HG03103 (cell line): Measurements from ENCODE around the gene HSPA1B.
A peak's percentile ranks its signal among the peaks of the same experiment; 100 is the strongest.
"Not testable (repeated sequence)": the region's sequence is repeated elsewhere in the genome, so short reads cannot be mapped to it uniquely, and the experiment has no call there.

Experiments
- ATAC-seq: cut with Tn5 transposase; IDR thresholded peaks from one replicate; pipeline ENCODE4 v1.9.1; 2021; ENCODE audit warnings: low read depth; ENCODE audit not compliant: unreplicated experiment

The HSPA1B gene

GRCh38 chr6:31796993-31797385 is 30.5 kb upstream of the HSPA1B start:
- ATAC-seq, result no peak

- ATAC-seq, result no peak
These were observed 29.9 kb upstream of the HSPA1B start for GRCh38 chr6:31797588-31797987.

DNA sequence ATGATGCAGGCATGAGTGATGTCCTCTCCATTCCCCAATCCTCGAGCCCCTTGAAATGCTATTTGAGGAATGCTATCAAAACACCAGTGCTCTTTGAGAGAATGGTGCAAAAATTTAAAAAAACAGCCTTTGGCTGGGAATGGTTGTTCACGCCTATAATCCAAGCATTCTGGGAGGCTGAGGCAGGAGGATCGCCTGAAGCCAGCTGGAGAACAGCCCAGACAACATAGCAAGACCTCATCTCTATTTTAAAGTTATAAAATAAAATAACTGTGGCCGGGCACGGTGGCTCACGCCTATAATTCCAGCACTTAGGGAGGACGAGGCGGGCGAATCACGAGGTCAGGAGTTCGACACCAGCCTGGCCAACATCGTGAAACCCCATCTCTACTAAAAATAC is 27.8 kb upstream of the HSPA1B start:
- ATAC-seq, result no peak

GRCh38 chr6:31801031-31801927 is 26.3 kb upstream of the HSPA1B start:
- ATAC-seq, result not testable (repeated sequence)

DNA sequence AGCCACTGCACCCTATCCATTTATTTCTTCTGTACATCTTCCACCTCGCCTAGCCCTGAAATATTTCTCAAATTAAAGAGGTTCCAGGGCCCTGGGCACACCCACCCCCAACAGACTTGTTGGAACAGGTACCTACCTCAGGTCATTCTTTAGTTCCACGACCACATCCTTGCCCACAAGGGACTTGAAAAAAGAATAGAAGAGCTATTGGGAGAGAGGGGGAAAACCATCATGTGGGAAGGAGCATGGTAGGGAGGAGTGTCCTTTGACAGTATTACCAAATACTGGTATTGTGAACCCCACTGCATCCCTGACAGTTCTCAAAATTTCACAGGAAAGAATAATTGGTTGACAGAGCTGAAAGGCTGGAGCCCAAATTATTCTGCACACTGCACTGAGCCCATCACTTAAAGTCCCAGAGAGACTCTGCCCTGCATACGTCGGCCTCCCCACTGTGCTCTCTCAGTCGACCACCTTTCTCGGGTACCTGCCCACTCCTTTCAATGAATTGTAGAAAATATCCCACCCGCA is 21.5 kb upstream of the HSPA1B start:
- ATAC-seq, result no peak

- peak; percentile 83 for ATAC-seq
These were observed 20.9 kb upstream of the HSPA1B start, which contains the start of gene LSM2 for GRCh38 chr6:31806470-31807272. Gene LSM2, minus strand, starts transcription at chr6:31806966. Its CDS starts 209 bp downstream, at chr6:31806757.

DNA sequence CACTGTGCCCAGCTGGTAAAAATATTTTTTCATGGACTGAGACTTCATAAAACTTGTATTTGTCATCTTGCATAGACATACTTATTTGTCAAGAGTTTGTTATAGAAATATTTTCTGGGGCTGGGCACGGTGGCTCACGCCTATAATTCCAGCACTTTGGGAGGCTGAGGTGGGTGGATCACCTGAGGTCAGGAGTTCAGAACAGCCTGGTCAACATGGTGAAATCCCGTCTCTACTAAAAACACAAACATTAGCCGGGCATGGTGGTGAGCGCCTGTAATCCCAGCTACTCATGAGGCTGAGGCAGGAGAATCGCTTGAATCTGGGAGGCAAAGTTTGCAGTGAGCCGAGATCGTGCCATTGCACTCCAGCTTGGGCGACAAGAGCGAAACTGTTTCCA is 18.9 kb upstream of the HSPA1B start:
- ATAC-seq, result not testable (repeated sequence)

DNA sequence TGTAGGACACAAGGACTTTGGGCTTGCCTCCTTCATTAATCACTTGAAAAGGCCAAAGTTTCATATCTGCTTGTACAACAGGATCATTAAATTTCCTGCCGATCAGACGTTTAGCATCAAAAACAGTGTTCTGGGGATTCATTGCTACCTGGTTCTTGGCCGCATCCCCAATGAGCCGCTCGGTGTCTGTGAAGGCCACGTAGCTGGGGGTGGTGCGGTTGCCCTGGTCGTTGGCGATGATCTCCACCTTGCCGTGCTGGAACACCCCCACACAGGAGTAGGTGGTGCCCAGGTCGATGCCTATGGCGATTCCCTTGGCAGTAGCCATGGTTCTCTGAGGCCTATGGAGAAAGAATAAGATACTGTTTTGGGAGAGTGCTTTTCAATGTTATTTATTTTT is 15.9 kb upstream of the HSPA1B start:
- ATAC-seq, result no peak

- ATAC-seq, result no peak
These were observed 14.1 kb upstream of the HSPA1B start for GRCh38 chr6:31813465-31813849.

GRCh38 chr6:31814677-31815024 is 12.9 kb upstream of the HSPA1B start:
- ATAC-seq, result no peak

GRCh38 chr6:31815025-31815838 is 12.3 kb upstream of the HSPA1B start, which contains the start of the genes HSPA1A and HSPA1L:
Gene HSPA1A, plus strand, starts transcription at chr6:31815543. Its CDS starts 214 bp downstream, at chr6:31815757.
Gene HSPA1L, minus strand, starts transcription at chr6:31815283. Its CDS starts 3,311 bp downstream, at chr6:31811972.
- ATAC-seq, result no peak

- not testable (repeated sequence) for ATAC-seq
These were observed 10.2 kb upstream of the HSPA1B start for GRCh38 chr6:31817133-31817928.

- not testable (repeated sequence) for ATAC-seq
These were observed 9.5 kb upstream of the HSPA1B start for GRCh38 chr6:31817929-31818511.

DNA sequence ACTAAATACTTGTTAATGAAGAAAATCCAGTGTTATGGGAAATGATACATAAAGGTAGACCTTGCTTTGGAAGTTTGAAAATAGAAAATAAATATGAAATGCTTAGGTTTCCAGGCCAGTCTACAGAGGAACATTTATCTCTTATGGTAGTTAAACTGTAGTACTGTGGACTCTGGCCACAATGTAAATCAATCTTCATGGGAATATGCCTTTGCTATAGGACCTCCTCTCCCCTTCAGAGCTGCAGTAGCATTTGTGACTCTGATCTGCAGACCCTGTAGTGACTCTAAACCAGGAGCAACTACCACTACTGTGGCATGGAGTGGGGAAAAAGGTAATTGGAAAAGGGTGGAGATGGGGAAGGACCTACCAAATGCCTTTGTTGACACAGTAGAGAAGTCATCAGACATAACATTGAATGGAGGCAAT is 7.7 kb upstream of the HSPA1B start:
- no peak for ATAC-seq

- ATAC-seq, result not testable (repeated sequence)
These were observed 7.1 kb upstream of the HSPA1B start for GRCh38 chr6:31820399-31820798.

DNA sequence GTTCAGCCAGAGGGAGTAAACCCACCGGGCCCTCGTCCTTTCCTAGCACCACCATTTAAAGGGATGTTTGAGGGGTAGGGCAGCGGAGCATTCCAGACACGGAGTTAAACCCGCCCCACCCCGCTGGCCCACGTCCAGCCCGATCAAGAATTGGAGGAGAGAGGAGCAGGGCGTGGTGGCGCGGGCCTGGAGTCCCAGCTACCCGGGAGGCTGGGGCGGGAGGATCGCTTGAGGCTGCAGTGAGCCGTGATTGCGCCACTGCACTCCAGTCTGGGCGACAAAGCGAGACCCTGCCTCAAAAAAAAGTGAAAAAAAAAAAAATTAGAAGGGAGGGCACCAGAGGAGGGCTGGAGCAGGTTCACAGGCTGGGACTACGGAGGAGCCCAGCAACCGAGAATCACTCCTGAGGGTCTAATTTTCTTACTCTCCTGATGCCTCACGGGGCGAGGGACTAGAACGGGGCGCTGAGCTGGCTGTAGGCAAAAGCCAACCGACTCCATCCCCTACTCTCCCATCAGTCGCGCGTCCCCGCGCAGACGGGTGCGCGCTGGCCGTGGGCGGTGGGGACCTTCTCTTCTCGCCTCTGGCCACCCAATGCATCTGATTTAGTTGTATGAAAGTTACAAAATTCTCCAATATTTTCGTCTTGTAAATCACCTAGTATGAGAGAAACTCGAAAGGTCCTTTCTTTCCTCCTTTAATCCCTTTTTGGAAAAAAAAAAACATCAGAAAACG is 6.1 kb upstream of the HSPA1B start:
- no peak for ATAC-seq

DNA sequence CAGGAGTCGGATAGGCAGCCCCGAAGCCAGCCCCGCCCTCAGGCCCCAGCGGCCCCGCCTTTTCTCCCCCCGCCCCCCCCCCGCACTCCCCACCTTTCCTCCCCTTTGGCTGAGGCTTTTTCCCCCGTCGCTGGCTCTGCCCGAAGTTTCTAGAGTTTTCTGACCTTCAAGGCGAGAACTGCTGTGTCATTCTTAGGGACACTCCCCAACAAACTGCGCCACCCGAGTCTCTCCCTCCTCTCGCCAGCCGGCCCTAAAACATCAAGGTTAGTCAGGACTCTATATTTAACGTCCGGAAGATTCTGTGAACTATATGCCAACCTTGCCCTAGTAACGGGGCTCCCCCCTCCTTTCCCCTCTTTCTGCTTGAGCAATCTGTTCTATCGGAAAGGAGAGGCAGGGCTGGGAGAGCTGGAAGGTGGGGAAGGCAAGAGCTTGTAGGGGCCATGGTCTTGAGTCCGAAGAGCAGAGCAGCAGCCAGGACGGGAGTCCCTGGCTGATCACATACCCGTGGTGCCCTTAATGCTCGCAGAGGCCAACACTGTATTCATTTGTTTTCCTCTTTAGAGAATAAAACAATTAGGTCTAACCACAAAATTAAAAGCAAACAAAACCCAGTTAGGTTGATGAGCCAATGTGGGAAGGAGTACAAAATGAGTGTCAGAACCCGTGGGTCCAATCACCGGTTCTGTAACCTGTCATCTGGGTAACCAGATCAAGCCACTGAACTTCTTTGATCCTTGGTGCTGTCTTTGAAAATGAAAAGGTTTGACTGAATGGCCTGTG is 5.3 kb upstream of the HSPA1B start:
- ATAC-seq, result peak; percentile 39
